ENCODE measurements around the gene COG7.

The COG7 gene

DNA sequence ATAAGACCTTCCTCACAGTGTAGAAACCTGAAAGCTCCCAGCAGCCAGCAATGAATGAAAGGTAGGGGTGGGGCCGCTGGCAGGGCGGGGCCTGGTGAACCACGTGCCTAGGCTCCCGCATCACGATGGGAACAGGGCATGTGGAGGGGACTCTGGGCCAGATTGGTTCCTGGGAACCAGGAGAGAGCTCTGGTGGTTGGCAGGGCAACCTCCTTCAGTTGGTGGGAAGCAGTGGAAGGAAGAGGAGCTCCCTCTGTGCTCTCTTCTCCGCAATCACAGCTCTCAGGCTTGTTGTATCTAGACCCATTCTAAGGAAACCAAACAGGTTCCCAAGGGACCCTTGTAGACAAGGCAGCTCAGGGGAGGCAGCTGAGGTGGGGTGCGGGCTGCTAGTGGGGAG, 46.8 kb upstream of the COG7 start:
- Histone ChIP-seq H3K27me3 (replicated peaks) (no peaks in the 10 kb centered on the region), H3K36me3 (replicated peaks) (no peaks in the 10 kb centered on the region), H3K27ac (no peak overlapping the region), H3K4me3 (ENCODE audit: low read depth, low read length) (no peak overlapping the region)
- TF ChIP-seq, protein P1, sequence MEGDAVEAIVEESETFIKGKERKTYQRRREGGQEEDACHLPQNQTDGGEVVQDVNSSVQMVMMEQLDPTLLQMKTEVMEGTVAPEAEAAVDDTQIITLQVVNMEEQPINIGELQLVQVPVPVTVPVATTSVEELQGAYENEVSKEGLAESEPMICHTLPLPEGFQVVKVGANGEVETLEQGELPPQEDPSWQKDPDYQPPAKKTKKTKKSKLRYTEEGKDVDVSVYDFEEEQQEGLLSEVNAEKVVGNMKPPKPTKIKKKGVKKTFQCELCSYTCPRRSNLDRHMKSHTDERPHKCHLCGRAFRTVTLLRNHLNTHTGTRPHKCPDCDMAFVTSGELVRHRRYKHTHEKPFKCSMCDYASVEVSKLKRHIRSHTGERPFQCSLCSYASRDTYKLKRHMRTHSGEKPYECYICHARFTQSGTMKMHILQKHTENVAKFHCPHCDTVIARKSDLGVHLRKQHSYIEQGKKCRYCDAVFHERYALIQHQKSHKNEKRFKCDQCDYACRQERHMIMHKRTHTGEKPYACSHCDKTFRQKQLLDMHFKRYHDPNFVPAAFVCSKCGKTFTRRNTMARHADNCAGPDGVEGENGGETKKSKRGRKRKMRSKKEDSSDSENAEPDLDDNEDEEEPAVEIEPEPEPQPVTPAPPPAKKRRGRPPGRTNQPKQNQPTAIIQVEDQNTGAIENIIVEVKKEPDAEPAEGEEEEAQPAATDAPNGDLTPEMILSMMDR (IDR thresholded peaks at IDR 0.05; ENCODE audit: low read depth, low read length, missing control alignments): no peak
- in situ Hi-C loops (cut with HindIII; ENCODE audit: low pct_ligation_motif_present, low sequenced_read_pairs): no loop called here
- DNase-seq: no peak

DNA sequence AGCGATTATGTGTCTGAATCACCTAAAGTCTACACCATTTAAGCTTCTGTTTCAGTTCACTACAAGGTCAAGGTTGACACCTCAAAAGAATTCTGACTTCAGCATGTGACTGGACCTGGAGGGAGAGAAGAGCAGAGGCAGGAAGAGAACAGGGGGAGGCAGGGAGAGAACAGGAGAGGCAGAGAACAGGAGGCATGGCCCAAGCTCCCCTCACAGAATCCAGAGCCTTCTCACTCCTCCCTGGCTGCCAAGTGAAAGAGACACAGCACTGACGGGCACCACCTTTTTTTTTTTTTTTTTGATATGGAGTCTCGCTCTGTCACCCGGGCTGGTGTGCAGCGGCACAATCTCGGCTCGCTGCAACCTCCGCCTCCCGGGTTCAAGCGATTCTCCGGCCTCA, 45.9 kb upstream of the COG7 start:
- Histone ChIP-seq H3K36me3 (replicated peaks) (peaks cover under 1% of the 10 kb centered on the region), H3K27ac (no peak overlapping the region), H3K4me3 (ENCODE audit: low read depth, low read length) (no peak overlapping the region), H3K27me3 (replicated peaks) (no peaks in the 10 kb centered on the region)
- TF ChIP-seq, protein P1 (IDR thresholded peaks at IDR 0.05; ENCODE audit: low read depth, low read length, missing control alignments): no peak
- in situ Hi-C loops (cut with HindIII; ENCODE audit: low pct_ligation_motif_present, low sequenced_read_pairs): no loop called here
- DNase-seq: no peak

DNA sequence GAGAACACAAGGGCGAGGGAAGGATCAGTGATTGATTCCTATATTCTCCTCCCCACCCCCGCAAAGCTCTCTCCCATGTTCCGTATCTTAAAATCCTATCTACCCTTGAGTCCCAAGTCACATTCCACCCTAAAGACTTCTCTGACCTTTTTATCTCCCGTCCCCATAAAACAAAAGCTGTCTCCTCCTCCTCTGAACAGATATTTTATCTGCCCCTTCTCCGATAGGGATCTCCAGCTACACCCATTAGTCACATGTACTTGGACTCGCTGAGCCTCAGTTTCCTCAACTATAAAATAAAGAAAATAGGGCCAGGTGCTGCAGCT, 44.5 kb upstream of the COG7 start:
- no peak for DNase-seq
- no peak overlapping the region for H3K27ac ChIP-seq
- TF ChIP-seq, protein P1 (IDR thresholded peaks at IDR 0.05; ENCODE audit: low read depth, low read length, missing control alignments): no peak
- H3K36me3 ChIP-seq (replicated peaks): peaks cover 11% of the 10 kb centered on the region
- H3K27me3 ChIP-seq (replicated peaks): no peaks in the 10 kb centered on the region
- H3K4me3 ChIP-seq (ENCODE audit: low read depth, low read length): no peak overlapping the region
- in situ Hi-C loops (cut with HindIII; ENCODE audit: low pct_ligation_motif_present, low sequenced_read_pairs): no loop called here

DNA sequence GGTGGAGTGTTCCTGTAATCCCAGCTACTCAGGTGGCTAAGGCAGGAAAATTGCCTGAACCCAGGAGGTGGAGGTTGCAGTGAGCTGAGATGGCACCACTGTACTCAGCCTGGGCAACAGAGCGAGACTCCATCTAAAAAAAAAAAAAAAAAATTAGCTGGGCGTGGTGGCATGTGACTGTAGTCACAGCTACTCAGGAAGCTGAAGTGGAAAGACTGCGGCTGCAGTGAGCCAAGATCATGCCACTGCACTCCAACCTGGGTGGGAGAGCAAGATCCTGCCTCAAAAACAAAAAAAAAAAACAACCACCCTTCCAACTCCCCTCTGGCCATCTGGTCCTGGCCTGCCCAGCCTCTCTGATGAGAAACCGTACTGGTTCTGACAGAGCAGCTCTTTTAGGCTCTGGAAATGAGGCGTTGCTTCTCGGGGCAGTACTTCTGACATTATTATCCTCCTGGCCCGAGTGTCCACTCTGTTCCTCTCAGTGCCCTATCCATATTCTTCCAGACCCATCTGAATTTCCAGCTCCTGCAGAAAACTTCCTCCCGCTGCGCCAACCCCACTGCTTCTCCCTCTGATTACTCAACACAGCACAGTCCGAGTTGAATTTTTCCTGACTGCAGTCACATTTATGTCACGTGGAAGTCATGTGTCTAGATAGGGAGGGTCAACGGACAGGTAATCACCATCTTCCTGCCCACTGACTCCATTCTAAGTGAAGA, 44.0 kb upstream of the COG7 start:
- Histone ChIP-seq H3K36me3 (replicated peaks) (peaks cover 11% of the 10 kb centered on the region), H3K27ac (no peak overlapping the region), H3K27me3 (replicated peaks) (no peaks in the 10 kb centered on the region), H3K4me3 (ENCODE audit: low read depth, low read length) (no peak overlapping the region)
- peak; percentile 8 for DNase-seq
- in situ Hi-C loops (cut with HindIII; ENCODE audit: low pct_ligation_motif_present, low sequenced_read_pairs): no loop called here
- TF ChIP-seq, protein P1 (IDR thresholded peaks at IDR 0.05; ENCODE audit: low read depth, low read length, missing control alignments): no peak

DNA sequence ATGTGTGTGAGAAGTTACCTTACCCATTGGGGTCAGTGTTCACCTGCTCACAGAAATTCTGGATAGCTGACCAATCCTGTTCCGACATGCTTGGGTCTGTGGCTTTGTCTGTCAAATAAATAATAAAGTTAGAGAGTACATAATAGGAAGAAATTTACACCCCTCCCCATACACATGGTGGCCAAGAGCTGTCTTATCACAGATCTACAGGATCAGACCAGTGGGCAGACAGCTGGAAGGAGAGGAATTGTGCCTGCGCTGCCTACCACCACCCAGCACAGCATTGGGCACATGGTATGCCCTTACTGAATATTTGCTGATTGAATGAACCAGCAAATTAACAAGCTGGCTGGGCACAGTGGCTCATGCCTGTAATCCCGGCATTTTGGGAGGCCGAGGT, 42.7 kb upstream of the COG7 start:
- Histone ChIP-seq H3K36me3 (replicated peaks) (peaks cover 14% of the 10 kb centered on the region), H3K27ac (no peak overlapping the region), H3K27me3 (replicated peaks) (no peaks in the 10 kb centered on the region), H3K4me3 (ENCODE audit: low read depth, low read length) (no peak overlapping the region)
- no peak for DNase-seq
- in situ Hi-C loops (cut with HindIII; ENCODE audit: low pct_ligation_motif_present, low sequenced_read_pairs): no loop called here
- TF ChIP-seq, protein P1 (IDR thresholded peaks at IDR 0.05; ENCODE audit: low read depth, low read length, missing control alignments): no peak

DNA sequence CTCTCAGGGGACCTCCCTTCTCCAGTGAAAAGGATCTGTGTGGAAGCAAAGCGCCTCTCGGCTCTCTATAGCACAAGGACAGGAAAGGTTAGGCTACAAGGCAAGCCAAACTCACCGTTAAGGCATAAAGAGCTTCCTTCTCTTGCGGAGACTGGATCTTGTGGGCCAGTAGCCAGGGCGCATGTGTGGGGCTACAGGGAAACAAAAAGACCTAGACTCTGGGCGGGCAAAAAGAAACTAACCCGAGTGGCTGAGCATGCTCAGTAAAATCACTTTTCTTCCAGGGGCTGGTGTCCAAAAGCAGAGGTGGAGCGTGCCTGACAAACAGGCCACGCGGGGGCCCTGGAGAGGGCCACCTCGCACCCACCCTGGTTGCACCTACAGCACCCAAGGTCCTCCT, 41.2 kb upstream of the COG7 start:
- Histone ChIP-seq H3K36me3 (replicated peaks) (peaks cover 24% of the 10 kb centered on the region), H3K27ac (no peak overlapping the region), H3K4me3 (ENCODE audit: low read depth, low read length) (no peak overlapping the region), H3K27me3 (replicated peaks) (no peaks in the 10 kb centered on the region)
- TF ChIP-seq, protein P1 (IDR thresholded peaks at IDR 0.05; ENCODE audit: low read depth, low read length, missing control alignments): no peak
- no peak for DNase-seq
- in situ Hi-C loops (cut with HindIII; ENCODE audit: low pct_ligation_motif_present, low sequenced_read_pairs): no loop called here

All from brain microvascular endothelial cell (primary cell).